ENCODE measurements around the gene SAMD14. TPM values are rescaled to one million over a fixed set of nuclear protein-coding genes. Genes with fewer than 3 reads are reported as not detected.
"Not testable (repeated sequence)": the region's sequence is repeated elsewhere in the genome, so short reads cannot be mapped to it uniquely, and the experiment has no call there.

Gene SAMD14
- total RNA-seq, 1 donor from 2014 or later: 1.0 TPM

- Histone ChIP-seq H3K9me3 (ENCODE audit: control insufficient read depth in 3 of 3, low read length in 3 of 3) (no peaks in the 10 kb centered on the region), H3K9ac (ENCODE audit: low read depth in 1 of 3, low read length in 3 of 3) (no peak overlapping the region), H3K4me3 (ENCODE audit: low read length in 3 of 3) (no peak overlapping the region), H3K4me1 (ENCODE audit: control insufficient read depth in 3 of 3, insufficient read depth in 3 of 3, low read length in 3 of 3) (peaks cover 17 to 32% (median 21%) of the 10 kb centered on the region in 3 donors), H3K27me3 (ENCODE audit: control insufficient read depth in 3 of 3, insufficient read depth in 3 of 3, low read length in 3 of 3) (no peaks in the 10 kb centered on the region), H3K36me3 (ENCODE audit: control insufficient read depth in 3 of 3, insufficient read depth in 3 of 3, low read length in 3 of 3) (peaks cover 20 to 33% (median 29%) of the 10 kb centered on the region in 3 donors), H3K27ac (ENCODE audit: low read depth, low read length) (no peak overlapping the region)
These were observed 58.9 kb downstream of the SAMD14 start for GRCh38 chr17:50070908-50071680.

- no peaks in the 10 kb centered on the region for H3K9me3 ChIP-seq (ENCODE audit: control insufficient read depth in 3 of 3, low read length in 3 of 3)
- H3K9ac ChIP-seq (ENCODE audit: low read depth in 1 of 3, low read length in 3 of 3): peak overlapping the region in 2 of 3 donors; percentile 66 to 80
- no peak overlapping the region for H3K4me3 ChIP-seq (ENCODE audit: low read length in 3 of 3)
- peak overlapping the region; percentile 88 for H3K27ac ChIP-seq (ENCODE audit: low read depth, low read length)
- H3K27me3 ChIP-seq (ENCODE audit: control insufficient read depth in 3 of 3, insufficient read depth in 3 of 3, low read length in 3 of 3): no peaks in the 10 kb centered on the region
- peaks cover 43 to 59% (median 47%) of the 10 kb centered on the region in 3 donors for H3K4me1 ChIP-seq (ENCODE audit: control insufficient read depth in 3 of 3, insufficient read depth in 3 of 3, low read length in 3 of 3)
- peaks cover 11 to 21% (median 20%) of the 10 kb centered on the region in 3 donors for H3K36me3 ChIP-seq (ENCODE audit: control insufficient read depth in 3 of 3, insufficient read depth in 3 of 3, low read length in 3 of 3)
These were observed 62.0 kb downstream of the SAMD14 start for GRCh38 chr17:50067996-50068395.

- peak overlapping the region; percentile 88 for H3K27ac ChIP-seq (ENCODE audit: low read depth, low read length)
- no peaks in the 10 kb centered on the region for H3K9me3 ChIP-seq (ENCODE audit: control insufficient read depth in 3 of 3, low read length in 3 of 3)
- no peaks in the 10 kb centered on the region for H3K27me3 ChIP-seq (ENCODE audit: control insufficient read depth in 3 of 3, insufficient read depth in 3 of 3, low read length in 3 of 3)
- peak overlapping the region; percentile 60 to 80 (median 66) for H3K9ac ChIP-seq (ENCODE audit: low read depth in 1 of 3, low read length in 3 of 3)
- H3K36me3 ChIP-seq (ENCODE audit: control insufficient read depth in 3 of 3, insufficient read depth in 3 of 3, low read length in 3 of 3): peaks cover 11 to 16% (median 14%) of the 10 kb centered on the region in 3 donors
- peaks cover 53 to 69% (median 57%) of the 10 kb centered on the region in 3 donors for H3K4me1 ChIP-seq (ENCODE audit: control insufficient read depth in 3 of 3, insufficient read depth in 3 of 3, low read length in 3 of 3)
- peak overlapping the region in 2 of 3 donors; percentile 3 to 24 for H3K4me3 ChIP-seq (ENCODE audit: low read length in 3 of 3)
These were observed 63.0 kb downstream of the SAMD14 start for GRCh38 chr17:50066995-50067394.

GRCh38 chr17:50065056-50065455 is 64.9 kb downstream of the SAMD14 start:
- Histone ChIP-seq H3K27ac (ENCODE audit: low read depth, low read length) (peak overlapping the region; percentile 91), H3K4me1 (ENCODE audit: control insufficient read depth in 3 of 3, insufficient read depth in 3 of 3, low read length in 3 of 3) (peaks cover 71 to 84% (median 77%) of the 10 kb centered on the region in 3 donors)

GRCh38 chr17:50064253-50065001 is 65.5 kb downstream of the SAMD14 start:
- peaks cover 77 to 87% (median 83%) of the 10 kb centered on the region in 3 donors for H3K4me1 ChIP-seq (ENCODE audit: control insufficient read depth in 3 of 3, insufficient read depth in 3 of 3, low read length in 3 of 3)
- H3K9ac ChIP-seq (ENCODE audit: low read depth in 1 of 3, low read length in 3 of 3): peak overlapping the region in 1 of 3 donors; percentile 69
- no peak overlapping the region for H3K4me3 ChIP-seq (ENCODE audit: low read length in 3 of 3)
- H3K9me3 ChIP-seq (ENCODE audit: control insufficient read depth in 3 of 3, low read length in 3 of 3): no peaks in the 10 kb centered on the region
- H3K27me3 ChIP-seq (ENCODE audit: control insufficient read depth in 3 of 3, insufficient read depth in 3 of 3, low read length in 3 of 3): no peaks in the 10 kb centered on the region
- no peaks in the 10 kb centered on the region for H3K36me3 ChIP-seq (ENCODE audit: control insufficient read depth in 3 of 3, insufficient read depth in 3 of 3, low read length in 3 of 3)
- peak overlapping the region; percentile 91 for H3K27ac ChIP-seq (ENCODE audit: low read depth, low read length)

More at GRCh38 chr17:50065056-50065455, 64.9 kb downstream of the SAMD14 start:
- H3K27me3 ChIP-seq (ENCODE audit: control insufficient read depth in 3 of 3, insufficient read depth in 3 of 3, low read length in 3 of 3): no peaks in the 10 kb centered on the region
- no peaks in the 10 kb centered on the region for H3K9me3 ChIP-seq (ENCODE audit: control insufficient read depth in 3 of 3, low read length in 3 of 3)
- H3K36me3 ChIP-seq (ENCODE audit: control insufficient read depth in 3 of 3, insufficient read depth in 3 of 3, low read length in 3 of 3): peaks cover 0 to 5% (median 3%) of the 10 kb centered on the region in 3 donors
- H3K9ac ChIP-seq (ENCODE audit: low read depth in 1 of 3, low read length in 3 of 3): peak overlapping the region in 2 of 3 donors; percentile 43 to 69
- H3K4me3 ChIP-seq (ENCODE audit: low read length in 3 of 3): no peak overlapping the region

GRCh38 chr17:50063561-50064252 is 66.3 kb downstream of the SAMD14 start:
- Histone ChIP-seq H3K36me3 (ENCODE audit: control insufficient read depth in 3 of 3, insufficient read depth in 3 of 3, low read length in 3 of 3) (no peaks in the 10 kb centered on the region), H3K9ac (ENCODE audit: low read depth in 1 of 3, low read length in 3 of 3) (peak overlapping the region; percentile 28 to 82 (median 43)), H3K9me3 (ENCODE audit: control insufficient read depth in 3 of 3, low read length in 3 of 3) (no peaks in the 10 kb centered on the region), H3K27me3 (ENCODE audit: control insufficient read depth in 3 of 3, insufficient read depth in 3 of 3, low read length in 3 of 3) (no peaks in the 10 kb centered on the region), H3K4me1 (ENCODE audit: control insufficient read depth in 3 of 3, insufficient read depth in 3 of 3, low read length in 3 of 3) (peaks cover 84 to 94% (median 90%) of the 10 kb centered on the region in 3 donors), H3K27ac (ENCODE audit: low read depth, low read length) (peak overlapping the region; percentile 91), H3K4me3 (ENCODE audit: low read length in 3 of 3) (no peak overlapping the region)

- no peaks in the 10 kb centered on the region for H3K36me3 ChIP-seq (ENCODE audit: control insufficient read depth in 3 of 3, insufficient read depth in 3 of 3, low read length in 3 of 3)
- H3K4me1 ChIP-seq (ENCODE audit: control insufficient read depth in 3 of 3, insufficient read depth in 3 of 3, low read length in 3 of 3): peaks cover 92 to 96% (median 92%) of the 10 kb centered on the region in 3 donors
- peak overlapping the region; percentile 30 to 59 (median 41) for H3K4me3 ChIP-seq (ENCODE audit: low read length in 3 of 3)
- H3K9me3 ChIP-seq (ENCODE audit: control insufficient read depth in 3 of 3, low read length in 3 of 3): no peaks in the 10 kb centered on the region
- H3K27ac ChIP-seq (ENCODE audit: low read depth, low read length): peak overlapping the region; percentile 91
- no peaks in the 10 kb centered on the region for H3K27me3 ChIP-seq (ENCODE audit: control insufficient read depth in 3 of 3, insufficient read depth in 3 of 3, low read length in 3 of 3)
- peak overlapping the region; percentile 76 to 82 (median 80) for H3K9ac ChIP-seq (ENCODE audit: low read depth in 1 of 3, low read length in 3 of 3)
These were observed 67.4 kb downstream of the SAMD14 start for GRCh38 chr17:50062293-50063243.

GRCh38 chr17:50061713-50062045 is 68.3 kb downstream of the SAMD14 start:
- peaks cover 92 to 96% (median 92%) of the 10 kb centered on the region in 3 donors for H3K4me1 ChIP-seq (ENCODE audit: control insufficient read depth in 3 of 3, insufficient read depth in 3 of 3, low read length in 3 of 3)
- peak overlapping the region; percentile 31 to 58 (median 56) for H3K4me3 ChIP-seq (ENCODE audit: low read length in 3 of 3)
- not testable (repeated sequence) for H3K9me3 ChIP-seq (ENCODE audit: control insufficient read depth in 3 of 3, low read length in 3 of 3); H3K36me3 ChIP-seq (ENCODE audit: control insufficient read depth in 3 of 3, insufficient read depth in 3 of 3, low read length in 3 of 3); H3K27me3 ChIP-seq (ENCODE audit: control insufficient read depth in 3 of 3, insufficient read depth in 3 of 3, low read length in 3 of 3)
- H3K9ac ChIP-seq (ENCODE audit: low read depth in 1 of 3, low read length in 3 of 3): peak overlapping the region; percentile 80 to 82 (median 80)
- peak overlapping the region; percentile 91 for H3K27ac ChIP-seq (ENCODE audit: low read depth, low read length)
